RPMI7951 (cell line): ENCODE measurements around the gene MTCH1. TPM values are rescaled to one million over a fixed set of nuclear protein-coding genes. Genes with fewer than 3 reads are reported as not detected.
A peak's percentile ranks its signal among the peaks of the same experiment; 100 is the strongest.

Experiments used
- DNase-seq: peaks from one replicate; pipeline ENCODE4 v3.0.0-alpha.2; 2012; ENCODE audit warnings: low read depth
- total RNA-seq: library from RNA; depleted of rRNA; stranded (reverse); fragments of >200 nt; shearing (Covaris generic); gene quantifications from 2 replicates; pipeline ENCODE4 v1.2.3, GENCODE V29; 2014

Gene MTCH1
- total RNA-seq, 1 experiment from 2014 or later = 226 TPM

DNA sequence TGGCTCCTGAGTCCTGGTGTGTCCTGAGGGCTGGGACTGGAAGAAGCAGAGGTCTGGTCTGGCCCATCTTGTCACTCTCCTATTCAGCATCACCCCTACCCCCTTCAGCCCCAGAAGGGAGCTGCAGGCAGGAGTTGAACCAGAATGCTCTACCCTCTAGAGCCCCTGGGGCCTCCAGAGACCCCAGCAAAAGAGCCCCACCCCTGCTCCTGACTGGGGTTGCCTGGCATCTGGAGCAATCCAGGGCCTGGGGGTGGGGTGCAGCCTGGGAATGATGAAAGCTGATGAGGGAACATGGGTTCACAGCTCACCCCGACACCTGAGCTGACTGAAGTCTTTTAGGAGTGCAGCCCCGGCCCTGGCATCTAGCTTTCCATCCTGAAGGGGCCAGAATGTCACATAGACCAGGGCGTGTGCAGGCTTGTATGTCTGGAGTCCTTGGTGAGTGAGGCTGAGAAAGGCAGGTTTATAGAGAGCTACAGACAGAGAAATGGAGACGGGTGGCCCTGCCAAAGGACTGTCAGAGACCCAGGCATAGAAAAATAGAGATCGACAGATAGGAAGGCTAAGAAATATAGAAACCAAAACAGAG lies 31.7 kb upstream of the MTCH1 start:
- no peak for DNase-seq

DNA sequence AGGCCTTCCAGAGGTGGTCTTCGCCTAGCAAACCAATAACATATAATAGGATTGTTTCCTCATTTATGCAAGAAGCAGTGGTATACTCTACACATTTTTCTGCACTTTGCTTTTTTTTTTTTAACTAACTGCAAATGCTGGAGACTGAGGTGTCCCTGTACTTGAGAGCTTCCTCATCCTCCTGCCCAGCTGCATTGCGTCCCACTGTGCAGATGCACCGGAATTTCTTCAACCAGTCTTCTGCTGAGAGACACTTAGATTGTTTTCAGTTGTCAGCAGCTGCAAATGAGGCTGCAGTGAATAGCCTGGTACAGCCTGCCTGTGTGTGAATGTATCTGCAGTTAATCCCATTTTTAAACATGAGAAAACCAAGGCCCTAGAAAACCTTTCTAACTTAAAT lies 31.0 kb upstream of the MTCH1 start:
- no peak for DNase-seq

DNA sequence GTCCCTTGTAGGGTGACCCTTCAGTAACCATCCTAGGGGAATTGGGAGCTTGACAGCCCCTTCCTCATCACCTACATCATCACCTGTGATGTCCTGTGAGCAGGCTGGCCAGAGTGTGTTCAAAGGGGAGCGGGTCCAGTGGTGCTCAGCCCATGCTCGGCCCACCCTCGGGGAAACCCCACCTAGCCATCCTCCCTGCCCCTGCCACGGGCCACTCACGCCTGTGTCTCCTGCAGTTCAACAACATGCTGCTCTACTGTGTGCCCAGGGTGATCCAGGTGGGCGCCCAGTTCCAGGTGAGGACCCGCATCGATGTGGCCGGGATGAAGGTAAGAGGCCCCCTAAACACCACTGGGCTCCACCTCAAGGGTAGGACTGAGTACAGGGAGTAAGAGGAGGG lies 29.5 kb upstream of the MTCH1 start:
- DNase-seq = no peak

DNA sequence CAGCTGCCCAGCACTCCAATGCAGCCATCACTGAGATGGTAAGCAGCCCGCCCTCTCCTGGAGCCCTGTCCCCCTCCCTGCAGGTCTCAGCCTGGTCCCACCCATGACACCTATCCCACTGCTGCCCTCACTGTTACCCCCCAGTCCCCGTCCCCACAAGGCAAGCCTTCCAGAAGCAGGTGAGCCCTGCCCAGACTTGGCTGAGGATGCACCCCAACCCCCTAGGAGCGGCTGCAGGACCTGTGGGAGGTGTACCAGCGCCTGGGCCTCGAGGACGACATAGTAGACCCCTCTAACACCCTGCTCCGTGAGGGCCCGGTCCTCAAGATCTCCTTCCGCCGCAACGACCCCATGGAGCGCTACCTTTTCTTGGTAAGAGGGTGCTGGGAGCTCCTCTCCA lies 28.7 kb upstream of the MTCH1 start:
- no peak for DNase-seq

DNA sequence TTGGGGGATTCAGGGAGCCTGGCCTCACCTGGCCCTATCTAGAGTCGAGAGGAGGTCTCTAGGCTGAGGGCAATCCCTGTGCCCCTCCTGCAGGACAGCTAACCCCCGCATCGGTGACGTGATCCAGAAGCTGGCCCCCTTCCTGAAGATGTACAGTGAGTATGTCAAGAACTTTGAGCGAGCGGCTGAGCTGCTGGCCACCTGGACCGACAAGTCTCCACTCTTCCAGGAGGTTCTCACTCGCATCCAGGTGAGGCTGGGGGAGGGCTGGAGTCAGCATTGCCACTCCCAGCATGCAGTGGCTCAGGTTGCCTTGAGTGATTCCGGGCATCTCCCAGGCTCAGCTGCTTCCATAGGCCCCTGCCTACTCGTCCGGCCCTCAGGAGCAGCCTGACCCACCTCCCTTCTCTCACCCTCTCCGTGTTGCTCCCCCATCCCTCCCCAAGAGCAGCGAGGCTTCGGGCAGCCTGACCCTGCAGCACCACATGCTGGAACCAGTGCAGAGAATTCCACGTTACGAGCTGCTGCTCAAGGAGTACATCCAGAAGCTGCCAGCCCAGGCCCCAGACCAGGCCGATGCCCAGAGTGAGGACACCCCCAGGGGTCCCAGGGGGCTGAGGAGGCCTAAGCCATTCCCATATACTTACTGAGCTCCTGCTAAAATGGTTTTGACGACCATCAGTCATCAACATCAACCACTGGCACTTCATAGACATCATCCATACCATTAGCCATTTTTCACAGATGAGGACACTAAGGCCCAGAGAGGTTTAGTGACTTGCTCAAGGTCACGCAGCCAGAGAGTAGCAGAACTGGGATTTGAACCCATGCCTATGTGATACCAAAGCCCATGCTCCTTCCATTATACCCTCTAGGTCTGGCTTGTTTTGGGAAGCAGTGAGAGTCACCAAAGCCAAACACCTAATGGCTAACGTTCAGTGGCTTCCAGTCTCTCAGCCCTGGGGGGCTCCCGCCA lies 27.8 kb upstream of the MTCH1 start:
- no peak for DNase-seq

DNA sequence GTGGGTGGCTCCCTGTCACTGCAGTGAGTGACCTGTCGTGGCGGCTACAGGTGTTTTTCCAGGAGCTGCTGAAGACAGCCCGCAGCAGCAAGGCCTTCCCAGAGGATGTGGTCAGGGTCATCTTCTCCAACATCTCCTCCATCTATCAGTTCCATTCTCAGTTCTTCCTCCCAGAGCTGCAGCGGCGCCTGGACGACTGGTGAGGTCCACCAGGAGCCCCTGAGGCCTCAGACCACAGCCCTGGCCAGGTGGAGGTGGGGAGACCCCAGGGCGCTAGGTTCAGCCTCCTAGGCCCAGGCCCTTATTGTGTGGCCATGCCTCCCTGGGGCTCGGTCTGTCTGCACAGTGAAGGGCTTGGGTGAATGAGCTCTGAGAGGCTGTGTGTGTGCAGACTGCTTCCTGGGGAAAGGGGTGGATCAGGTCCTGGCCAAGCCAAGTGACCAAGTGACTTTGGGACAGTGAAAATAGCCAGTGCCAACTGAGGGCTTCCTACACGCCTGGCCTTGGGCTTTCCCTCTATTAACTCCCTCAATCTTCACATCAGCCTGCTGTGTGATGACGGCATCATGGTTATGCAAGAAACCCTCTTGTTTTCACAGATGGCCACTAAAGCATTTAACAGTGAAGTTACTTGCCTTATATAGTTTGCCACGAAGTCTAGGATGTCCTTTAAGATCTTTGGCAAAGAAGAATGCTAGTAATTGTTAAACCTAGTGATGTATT lies 25.8 kb upstream of the MTCH1 start:
- DNase-seq = peak; percentile 37

DNA sequence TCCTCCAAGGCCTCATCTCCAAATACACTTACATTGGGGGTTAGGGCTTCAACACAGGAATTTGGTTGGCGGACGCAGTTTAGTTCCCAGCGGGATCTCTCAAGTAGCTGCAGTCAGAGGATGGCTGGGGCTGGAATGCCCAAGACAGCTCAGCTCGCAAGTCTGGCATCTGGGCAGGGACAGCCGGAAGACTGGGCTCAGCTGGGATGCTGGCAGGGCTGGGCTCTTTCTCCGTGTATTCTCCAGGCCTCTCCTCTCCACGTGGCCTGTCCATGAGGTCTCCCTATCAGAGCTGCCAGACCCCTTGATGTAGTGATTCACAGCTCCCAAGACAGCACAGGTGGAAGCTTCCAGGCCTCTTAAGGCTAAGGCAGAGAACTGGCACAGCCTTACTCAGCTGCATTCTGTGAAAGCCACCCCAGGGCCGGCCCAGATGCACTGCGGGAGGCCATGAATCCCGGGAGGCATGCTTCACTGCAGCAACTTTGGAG lies 24.5 kb upstream of the MTCH1 start:
- no peak for DNase-seq

DNA sequence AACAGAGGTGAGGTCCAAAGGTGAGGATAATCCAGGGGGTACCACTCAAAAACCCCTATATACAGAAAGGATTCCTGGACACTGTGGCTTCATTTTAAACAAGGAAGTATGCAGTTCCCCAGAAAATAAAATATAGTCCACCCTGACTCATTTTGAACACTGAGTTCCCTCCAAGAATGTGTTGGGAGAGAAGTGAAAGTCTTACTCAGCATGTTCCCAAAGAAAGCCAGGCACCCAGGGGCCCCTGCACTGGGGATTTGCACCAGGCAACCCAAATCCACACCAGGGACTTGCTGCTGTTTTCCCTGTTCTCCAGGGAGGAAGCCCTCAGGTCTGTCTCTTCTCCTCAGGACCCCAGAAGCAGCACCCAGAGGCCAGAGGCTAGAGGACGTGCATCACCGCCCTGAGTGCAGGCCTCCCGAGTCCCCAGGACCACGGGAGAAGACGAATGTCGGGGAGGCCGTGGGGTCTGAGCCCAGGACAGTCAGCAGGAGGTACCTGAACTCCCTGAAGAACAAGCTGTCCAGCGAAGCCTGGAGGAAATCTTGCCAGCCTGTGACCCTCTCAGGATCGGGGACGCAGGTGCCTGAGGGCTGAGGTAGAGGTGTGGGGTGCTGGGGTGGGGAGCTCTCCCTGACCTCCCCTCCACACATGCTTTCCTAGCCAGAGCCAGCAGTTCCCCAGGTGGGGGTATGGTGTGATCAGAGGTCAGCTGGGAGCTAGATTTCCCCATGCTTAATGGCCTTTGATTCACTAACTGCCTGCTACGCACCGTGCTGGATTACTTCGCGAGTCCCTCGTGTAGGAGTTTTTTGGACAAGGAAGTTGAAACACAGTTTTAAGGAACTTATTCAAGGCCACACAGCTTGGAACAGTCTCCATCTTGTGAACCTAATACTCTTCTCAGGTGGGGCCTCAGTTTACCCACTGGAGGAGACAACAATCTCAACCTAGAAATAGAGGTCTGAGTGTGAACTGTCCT lies 22.8 kb upstream of the MTCH1 start:
- no peak for DNase-seq

DNA sequence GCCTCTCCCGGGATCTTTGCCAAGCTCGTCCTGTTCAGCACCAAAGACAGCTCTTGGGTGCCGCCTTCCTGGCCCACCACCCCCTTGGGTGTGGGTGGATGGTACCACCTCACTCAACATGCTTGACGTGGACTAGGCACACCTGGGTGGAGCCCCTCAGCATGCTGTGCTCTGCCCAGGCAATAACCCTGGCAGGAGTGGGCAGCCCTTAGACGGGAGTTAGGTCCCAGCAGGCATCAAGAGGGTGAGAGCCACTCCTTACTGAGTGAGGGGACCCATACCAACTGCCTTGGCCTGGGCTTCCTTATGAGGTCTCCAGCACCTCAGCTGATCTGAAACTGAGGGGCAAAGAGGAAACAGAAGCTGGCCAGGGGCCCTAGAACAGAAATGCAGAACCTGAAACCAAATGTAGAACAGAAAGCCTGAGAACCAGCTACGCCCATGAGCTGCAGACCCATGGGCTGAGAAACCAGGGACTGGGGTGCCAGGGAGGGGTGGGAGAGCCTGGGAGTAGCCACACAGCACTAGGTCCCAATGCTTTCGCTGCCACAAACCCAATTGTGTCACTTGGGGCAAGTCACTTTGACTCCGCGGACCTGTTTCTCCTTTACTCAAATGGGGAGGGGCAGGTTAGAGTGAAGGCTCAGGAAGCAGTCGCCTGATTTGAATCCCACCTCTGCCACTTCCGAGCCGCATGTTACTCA lies 21.5 kb upstream of the MTCH1 start:
- no peak for DNase-seq

DNA sequence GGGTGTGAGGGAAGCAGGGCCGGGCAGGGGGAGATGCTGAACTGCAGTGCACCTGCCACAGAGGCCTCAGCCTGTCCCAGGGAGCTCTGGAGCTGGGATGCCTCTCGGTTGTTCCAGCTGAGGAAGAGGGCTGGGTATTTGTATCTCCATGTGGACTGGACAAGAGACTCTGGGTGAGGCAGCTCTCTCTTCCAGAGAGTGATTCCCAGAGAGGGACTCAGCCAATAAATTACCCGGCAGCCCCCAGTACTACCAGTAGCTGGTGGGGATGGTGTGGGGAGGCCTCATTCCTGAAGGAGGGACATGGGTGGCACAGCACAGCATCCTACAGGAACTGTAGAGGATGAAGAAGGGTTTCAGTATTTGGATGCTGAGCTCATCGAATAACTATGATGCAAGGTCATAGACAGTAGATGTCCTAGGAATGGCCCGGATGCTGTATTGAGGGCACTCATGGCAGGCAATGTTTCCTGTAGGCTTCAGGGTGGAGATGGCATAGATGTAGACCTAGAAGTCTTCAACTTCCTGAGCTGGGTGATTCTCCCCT lies 20.9 kb upstream of the MTCH1 start:
- peak; percentile 24 for DNase-seq

DNA sequence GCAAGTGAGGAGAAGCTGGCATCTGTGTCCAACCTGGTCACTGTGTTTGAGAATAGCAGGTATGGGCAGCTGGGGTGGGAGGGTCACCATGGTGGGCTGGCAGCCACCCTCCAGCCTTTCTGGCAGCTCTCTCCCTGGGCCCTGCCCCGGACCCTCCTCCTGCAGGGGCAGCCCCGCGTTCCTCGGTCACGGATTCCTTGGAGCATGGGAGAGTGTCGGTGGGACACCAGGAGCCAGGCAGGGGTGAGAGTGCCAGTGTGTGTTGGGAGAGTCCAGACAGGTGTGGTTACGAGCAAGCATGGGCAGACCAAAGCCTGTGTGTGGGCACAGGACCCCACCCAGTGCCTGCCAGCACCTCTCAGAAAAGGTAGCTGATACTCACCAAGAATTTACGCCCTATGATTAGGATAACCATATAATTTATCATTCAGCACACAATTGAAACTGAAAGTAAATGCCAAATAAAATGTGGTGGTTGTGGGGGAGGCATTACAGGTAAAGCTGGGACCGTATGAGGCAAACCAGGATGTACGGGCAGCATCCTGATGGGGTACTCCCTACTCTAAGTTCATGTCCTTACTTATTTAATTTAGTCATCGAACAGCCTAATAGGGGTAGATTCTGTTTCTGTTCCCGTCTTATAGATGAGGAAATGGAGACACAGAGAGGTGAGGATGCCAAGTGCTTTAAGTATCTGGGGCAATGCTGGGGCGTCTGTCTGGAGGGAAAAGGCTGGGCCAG lies 20.0 kb upstream of the MTCH1 start:
- no peak for DNase-seq

DNA sequence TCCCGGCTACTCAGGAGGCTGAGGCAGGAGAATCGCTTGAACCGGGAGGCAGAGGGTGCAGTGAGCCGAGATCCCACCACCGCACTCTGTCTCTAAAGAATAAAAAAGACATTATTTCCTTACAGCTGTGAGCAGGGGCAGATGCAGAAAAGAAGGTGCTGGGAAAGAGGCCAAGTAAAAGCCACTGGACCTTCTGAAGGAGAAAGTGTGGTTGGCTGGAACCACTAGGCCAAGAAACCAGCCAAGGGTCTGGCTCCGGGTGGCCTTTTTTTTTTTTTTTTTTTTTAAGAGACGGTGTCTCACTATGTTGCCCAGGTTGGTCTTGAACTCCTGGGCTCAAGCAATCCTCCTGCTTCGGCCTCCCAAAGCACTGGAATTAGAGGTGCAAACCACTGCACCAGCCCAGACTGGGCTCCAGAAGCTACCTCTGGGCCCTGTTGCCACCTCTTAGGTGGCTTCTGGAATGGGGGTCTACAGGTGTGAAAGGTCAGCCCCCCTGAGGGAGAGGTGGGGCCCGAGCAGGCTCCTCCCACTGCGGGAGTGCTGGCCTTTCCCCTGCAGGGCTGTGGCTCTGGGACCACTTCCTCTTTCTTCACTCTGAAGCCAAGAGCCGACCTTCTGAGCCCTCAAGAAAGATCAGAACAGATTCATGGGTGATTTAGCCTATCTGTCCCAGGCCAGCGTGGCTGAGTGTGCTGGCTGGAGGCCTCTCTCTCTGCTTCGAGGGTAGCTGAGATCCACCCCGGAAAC lies 19.2 kb upstream of the MTCH1 start, which contains the start of gene FGD2:
FGD2 (plus strand) TSS at position 595 of the 750 bp plus-strand sequence. CDS start 163 bp downstream, outside the sequence.
- no peak for DNase-seq

DNA sequence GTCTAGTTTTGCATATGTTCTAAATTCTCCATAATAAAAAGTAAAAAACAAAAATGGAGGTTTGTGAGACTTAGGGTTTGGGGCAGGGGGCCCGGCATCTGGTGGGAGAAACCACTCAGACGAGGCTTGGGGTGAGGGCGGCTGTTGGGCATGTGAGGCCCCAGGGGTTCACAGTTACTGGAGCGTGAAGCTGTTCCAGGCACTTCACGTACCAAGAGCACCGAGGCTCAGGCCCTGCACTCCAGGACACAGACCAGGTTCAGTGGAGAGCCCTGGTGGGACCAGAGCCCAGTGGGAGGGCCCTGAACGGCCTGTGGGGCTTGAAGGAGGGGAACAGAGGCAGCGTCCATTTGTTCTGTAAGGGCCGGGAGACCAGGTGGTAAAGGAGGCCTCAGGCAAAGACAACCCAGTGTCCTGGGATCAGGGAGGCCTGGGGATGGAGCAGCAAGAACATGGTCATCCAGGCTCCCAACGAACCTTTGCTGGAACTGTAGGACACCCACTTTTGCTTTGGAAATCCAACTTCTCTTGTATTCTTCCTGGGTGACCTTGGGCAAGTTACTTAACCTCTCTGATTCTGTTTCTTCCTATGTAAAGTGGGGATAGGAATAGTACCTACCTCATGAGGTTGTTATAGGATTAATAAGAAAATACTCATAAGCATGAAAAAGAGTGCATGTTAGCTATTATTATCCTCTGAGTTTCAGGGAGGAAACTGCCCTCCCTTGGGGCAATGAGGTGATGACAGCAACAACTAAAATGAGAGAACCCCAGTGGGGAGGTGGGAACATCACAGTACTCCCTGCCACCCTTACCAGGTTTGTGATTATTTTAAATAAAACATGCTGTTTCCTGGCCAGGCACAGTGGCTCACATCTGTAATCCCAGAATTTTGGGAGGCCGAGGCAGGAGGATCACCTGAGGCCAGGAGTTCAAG lies 18.3 kb upstream of the MTCH1 start:
- no peak for DNase-seq

DNA sequence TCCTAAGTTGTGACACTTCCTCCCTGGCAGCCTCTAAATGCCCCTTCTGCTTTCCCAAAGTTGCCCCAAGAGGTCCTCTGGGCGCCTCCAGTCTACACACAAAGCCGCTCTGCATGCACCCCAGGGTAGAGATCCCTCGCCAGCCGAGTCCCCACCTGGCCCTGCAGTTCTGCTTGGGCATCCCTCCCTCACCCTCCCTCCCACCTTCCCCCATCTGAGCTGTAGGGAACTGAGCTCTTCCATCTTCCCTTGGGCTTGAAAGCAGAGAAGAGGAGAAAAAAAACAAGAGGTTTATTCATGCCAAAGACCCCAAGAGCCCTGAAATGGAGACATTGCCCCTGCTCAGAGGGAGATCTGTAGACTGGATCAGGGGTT lies 13.7 kb upstream of the MTCH1 start:
- no peak for DNase-seq

DNA sequence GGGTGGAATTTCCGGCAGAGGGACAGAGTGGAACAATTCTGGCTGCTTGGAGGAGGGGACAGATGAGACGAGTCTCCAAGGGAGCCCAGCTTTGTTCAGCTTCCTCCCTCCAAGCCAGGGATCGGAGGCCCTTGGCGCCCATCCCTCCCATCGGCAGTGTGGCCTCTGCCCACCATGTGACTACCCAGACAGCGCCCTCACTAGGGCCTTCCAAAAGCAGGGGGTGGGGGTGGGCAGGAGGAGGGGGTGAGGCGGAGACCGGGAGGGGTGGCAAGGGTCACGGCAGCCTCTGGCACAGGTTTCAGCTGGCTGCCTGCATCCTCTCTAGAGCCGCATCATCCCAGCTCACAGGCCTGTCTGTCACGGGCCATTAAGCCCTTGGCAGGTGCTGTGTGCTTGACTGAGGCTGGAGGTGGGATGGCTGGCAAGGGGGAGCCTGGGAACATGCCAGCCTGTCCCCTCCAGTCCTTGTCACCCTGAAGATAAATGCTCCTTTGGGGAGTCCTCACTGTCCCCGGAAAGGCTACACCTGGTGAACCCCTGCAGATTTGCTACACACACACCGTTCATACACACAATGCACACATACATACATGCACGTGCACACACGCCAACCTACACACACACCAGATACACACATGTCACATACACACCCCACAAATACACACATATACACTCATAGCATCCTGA lies 13.2 kb upstream of the MTCH1 start:
- DNase-seq = no peak

DNA sequence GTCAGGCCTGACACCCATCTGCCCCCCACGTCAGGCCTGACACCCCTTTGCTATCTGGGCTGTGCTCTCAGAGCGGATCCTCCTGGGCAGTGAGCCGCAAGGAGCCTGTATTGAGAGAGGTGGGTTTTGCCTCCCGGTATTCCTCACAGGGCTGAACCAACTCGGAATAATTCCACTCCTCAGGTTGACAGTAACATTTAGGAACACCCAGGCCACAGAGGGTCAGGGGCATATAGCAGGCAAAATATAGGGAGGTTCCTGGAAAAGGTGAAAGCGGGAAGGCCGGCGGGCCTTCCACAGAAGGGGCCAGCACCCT lies 12.7 kb upstream of the MTCH1 start:
- no peak for DNase-seq
